Tibial artery (tissue), 4 donors: ENCODE results near the gene MYOCD.

ENCODE experiments used
- DNase-seq, 2 donors: peaks; one replicate each; pipeline ENCODE4 v3.0.0-alpha.2; 2019
- H3K27ac ChIP-seq, 2 donors: fragments of 200-600 bp; sonication (generic) in 1 of 2; 1 replicate in 1 of 2; 2 replicates in 1 of 2; pipeline ENCODE4 v1.5.1; 2018 to 2019; ENCODE audit warnings: mild to moderate bottlenecking in 1 of 2
- H3K27me3 ChIP-seq, 2 donors: fragments of 200-600 bp; sonication (generic) in 1 of 2; one replicate each; pipeline versions ENCODE4 v1.5.1 to v1.6.0; 2016 to 2019
- H3K36me3 ChIP-seq, 3 donors: fragments of 200-600 bp; sonication (generic) in 2 of 3; one replicate each; pipeline ENCODE4 v1.5.1; 2016 to 2019; ENCODE audit warnings: mild to moderate bottlenecking in 2 of 3
- H3K4me1 ChIP-seq, 4 donors: fragments of 200-600 bp; sonication (generic) in 2 of 4; 1 replicate in 3 of 4; 2 replicates in 1 of 4; pipeline ENCODE4 v1.5.1; 2016 to 2019
- H3K4me3 ChIP-seq, 2 donors: fragments of 200-600 bp; sonication (generic) in 1 of 2; 1 replicate in 1 of 2; 2 replicates in 1 of 2; pipeline ENCODE4 v1.5.1; 2018 to 2019; ENCODE audit warnings: mild to moderate bottlenecking in 2 of 2
- H3K9me3 ChIP-seq, 3 donors: fragments of 200-600 bp; sonication (generic) in 1 of 3; one replicate each; pipeline ENCODE4 v1.5.1; 2016 to 2019
- CTCF ChIP-seq, 2 experiments: fragments of 200-600 bp in 1 of 2; fragments of 450-650 bp in 1 of 2; IDR thresholded peaks; one replicate each; pipeline ENCODE4 v1.5.1; 2017 to 2019; ENCODE audit warnings: antibody characterized with exemption in 2 of 2, mild to moderate bottlenecking in 1 of 2, moderate library complexity in 1 of 2
- intact Hi-C: fragments of 100-400 bp; cut with DNase I; formaldehyde crosslinking; loops from one replicate; pipeline ENCODE4 v1.15.0; 2023; ENCODE audit warnings: low total_unique reads

The MYOCD gene

GRCh38 chr17:12730931-12731521 lies 65.3 kb downstream of the MYOCD start:
- Histone ChIP-seq H3K9me3 (no peaks in the 10 kb centered on the region), H3K4me3 (no peak overlapping the region), H3K27me3 (no peaks in the 10 kb centered on the region), H3K27ac (peak overlapping the region; percentile 78 to 86), H3K36me3 (peaks cover under 1 to 12% (median under 1%) of the 10 kb centered on the region in 3 donors), H3K4me1 (peaks cover 0 to 50% (median 28%) of the 10 kb centered on the region in 4 donors)
- peak; percentile 84 to 94 for DNase-seq
- intact Hi-C loops = loop anchor here (5.0 kb wide), 1 partner anchor 49 kb away; no protein-coding TSS in a partner anchor
- TF ChIP-seq CTCF (IDR thresholded peaks at IDR 0.05) = no peak

- no peak for DNase-seq
- intact Hi-C loops = loop anchor here (5.0 kb wide), 1 partner anchor 50 kb away; no protein-coding TSS in a partner anchor
- no peaks in the 10 kb centered on the region for H3K27me3 ChIP-seq
- no peak overlapping the region for H3K4me3 ChIP-seq
- peak overlapping the region; percentile 78 to 86 for H3K27ac ChIP-seq
- H3K4me1 ChIP-seq = peaks cover 0 to 49% (median 28%) of the 10 kb centered on the region in 4 donors
- TF ChIP-seq CTCF (IDR thresholded peaks at IDR 0.05) = no peak
- H3K9me3 ChIP-seq = no peaks in the 10 kb centered on the region
- H3K36me3 ChIP-seq = peaks cover 8 to 20% (median 9%) of the 10 kb centered on the region in 3 donors
Measured at GRCh38 chr17:12731839-12732238, 66.1 kb downstream of the MYOCD start.

- H3K4me1 ChIP-seq = peaks cover 0 to 44% (median 28%) of the 10 kb centered on the region in 4 donors
- no peak for TF ChIP-seq CTCF (IDR thresholded peaks at IDR 0.05)
- intact Hi-C loops = loop anchor here (5.0 kb wide), 1 partner anchor 50 kb away; no protein-coding TSS in a partner anchor
- peak overlapping the region; percentile 78 to 86 for H3K27ac ChIP-seq
- no peaks in the 10 kb centered on the region for H3K9me3 ChIP-seq
- DNase-seq = no peak
- peaks cover 13 to 25% (median 14%) of the 10 kb centered on the region in 3 donors for H3K36me3 ChIP-seq
- H3K4me3 ChIP-seq = no peak overlapping the region
- no peaks in the 10 kb centered on the region for H3K27me3 ChIP-seq
Measured at GRCh38 chr17:12732366-12732765, 66.7 kb downstream of the MYOCD start.

GRCh38 chr17:12734926-12735325 lies 69.2 kb downstream of the MYOCD start:
- Histone ChIP-seq H3K27me3 (no peaks in the 10 kb centered on the region), H3K27ac (peak overlapping the region in 1 of 2 donors; percentile 4), H3K4me1 (peaks cover 0 to 23% (median 21%) of the 10 kb centered on the region in 4 donors), H3K36me3 (peaks cover 27 to 48% (median 33%) of the 10 kb centered on the region in 3 donors), H3K9me3 (no peaks in the 10 kb centered on the region), H3K4me3 (no peak overlapping the region)
- TF ChIP-seq CTCF (IDR thresholded peaks at IDR 0.05) = no peak
- no peak for DNase-seq
- intact Hi-C loops = loop anchor here (5.0 kb wide), 1 partner anchor 53 kb away; no protein-coding TSS in a partner anchor

GRCh38 chr17:12735517-12735916 lies 69.8 kb downstream of the MYOCD start:
- Histone ChIP-seq H3K36me3 (peaks cover 33 to 54% (median 38%) of the 10 kb centered on the region in 3 donors), H3K9me3 (no peaks in the 10 kb centered on the region), H3K27me3 (no peaks in the 10 kb centered on the region), H3K4me1 (peaks cover 0 to 17% (median 15%) of the 10 kb centered on the region in 4 donors), H3K4me3 (no peak overlapping the region), H3K27ac (no peak overlapping the region)
- intact Hi-C loops = no loop called here
- DNase-seq = no peak
- no peak for TF ChIP-seq CTCF (IDR thresholded peaks at IDR 0.05)
